ENCODE results near the gene VSIG10L2. TPM values are rescaled to one million over a fixed set of nuclear protein-coding genes. Genes with fewer than 3 reads are reported as not detected.

VSIG10L2 gene
- polyA plus RNA-seq, 2 of the 4 experiments (the other 2 are of a cell fraction), result not detected

- no peak for FAIRE-seq
- peaks cover 7% of the 10 kb centered on the region; the same call in 2 of the 3 replicates for H3K4me1 ChIP-seq
- no peaks in the 10 kb centered on the region for H3K9me3 ChIP-seq
- H3K4me3 ChIP-seq, result no peak overlapping the region
- DNase-seq (ENCODE audit: low read depth in 1 of 2, low spot score in 1 of 2), result no peak
- TF ChIP-seq HMGXB4 (CRISPR knock-in tag; IDR thresholded peaks at IDR 0.05; ENCODE audit: borderline replicate concordance), result no peak
- no peak for TF ChIP-seq ZFP36 (IDR thresholded peaks at IDR 0.05; ENCODE audit: borderline replicate concordance, partially characterized antibody)
- TF ChIP-seq SMC3 (IDR thresholded peaks at IDR 0.05), result no peak
- TF ChIP-seq HES2 (IDR thresholded peaks at IDR 0.05), result no peak
- TF ChIP-seq GATA3 (IDR thresholded peaks at IDR 0.05; ENCODE audit: borderline replicate concordance), result no peak
- TF ChIP-seq RFX5 (IDR thresholded peaks at IDR 0.05), result no peak
- TF ChIP-seq NR3C1 (IDR thresholded peaks at IDR 0.05), result no peak
- no peak for TF ChIP-seq JUN (IDR thresholded peaks at IDR 0.05)
- no peak for TF ChIP-seq CHD2 (IDR thresholded peaks at IDR 0.05; ENCODE audit: low read length, partially characterized antibody)
- TF ChIP-seq ELK1 (IDR thresholded peaks at IDR 0.05; ENCODE audit: low read depth, low read length), result no peak
- no peak for TF ChIP-seq ZNF302 (CRISPR knock-in tag; IDR thresholded peaks at IDR 0.05)
- TF ChIP-seq HEYL (CRISPR knock-in tag; IDR thresholded peaks at IDR 0.05), result no peak
- no peak for TF ChIP-seq E2F6 (IDR thresholded peaks at IDR 0.05; ENCODE audit: borderline replicate concordance, low read depth)
- TF ChIP-seq EP300 (IDR thresholded peaks at IDR 0.05), result no peak
- TF ChIP-seq POLR2AphosphoS2 (conservative IDR thresholded peaks at IDR 0.05; ENCODE audit: low read length), result no peak
- no peak for TF ChIP-seq ESRRA (IDR thresholded peaks at IDR 0.05; ENCODE audit: borderline replicate concordance, low read length)
- no peak for TF ChIP-seq FOSL2 (IDR thresholded peaks at IDR 0.05)
- TF ChIP-seq FOSL2 (CRISPR knock-in tag; IDR thresholded peaks at IDR 0.05), result no peak
- 91% methylated on average over 3 of the region's 3 CpGs for WGBS (ENCODE audit: missing lambda C conversion rate)
- H3K4me2 ChIP-seq, result no peak overlapping the region
- ChIA-PET CTCF (no interaction called here), POLR2A (no interaction called here)
- H3K27ac ChIP-seq, result no peak overlapping the region
- ATAC-seq, result no peak
Observed at GRCh38 chr11:125978778-125979407, 33.0 kb downstream of the VSIG10L2 start.

GRCh38 chr11:125979511-125979910, 33.7 kb downstream of the VSIG10L2 start:
- TF ChIP-seq MAFK (IDR thresholded peaks at IDR 0.05; ENCODE audit: partially characterized antibody) (no peak), JUN (IDR thresholded peaks at IDR 0.05) (no peak), RAD21 (conservative IDR thresholded peaks at IDR 0.05 in 1 of 2, IDR thresholded peaks at IDR 0.05 in 1 of 2) (no peak), KDM1A (IDR thresholded peaks at IDR 0.05; ENCODE audit: low read depth) (no peak), HOXB13 (CRISPR knock-in tag; IDR thresholded peaks at IDR 0.05; ENCODE audit: low read depth) (no peak), CTCF (IDR thresholded peaks at IDR 0.05) (no peak), HMGXB4 (CRISPR knock-in tag; IDR thresholded peaks at IDR 0.05; ENCODE audit: borderline replicate concordance) (no peak), RCOR1 (IDR thresholded peaks at IDR 0.05; ENCODE audit: low read depth, low read length) (no peak), USF2 (IDR thresholded peaks at IDR 0.05) (no peak), ZC3H11A (IDR thresholded peaks at IDR 0.05) (no peak), CEBPB (IDR thresholded peaks at IDR 0.05) (no peak)
- DNase-seq (ENCODE audit: low read depth in 1 of 2, low spot score in 1 of 2), result no peak
- Histone ChIP-seq H3K27ac (no peak overlapping the region), H3K9me3 (no peaks in the 10 kb centered on the region), H3K4me1 (peaks cover 10% of the 10 kb centered on the region; the same call in 2 of the 3 replicates), H3K4me2 (no peak overlapping the region), H3K4me3 (no peak overlapping the region)
- no peak for FAIRE-seq
- ChIA-PET POLR2A (no interaction called here), CTCF (no interaction called here)
- WGBS (ENCODE audit: missing lambda C conversion rate), result 73% methylated on average over 3 of the region's 3 CpGs
- ATAC-seq, result no peak
